NOMO-1 (cell line): ENCODE data around the gene CFD.

ENCODE experiments used
- DNase-seq, 2 experiments: peaks; one replicate each; lab custom pipeline; 2025; ENCODE audit not compliant: unreplicated experiment in 2 of 2; lab: John Stamatoyannopoulos, UW

Gene CFD

DNA sequence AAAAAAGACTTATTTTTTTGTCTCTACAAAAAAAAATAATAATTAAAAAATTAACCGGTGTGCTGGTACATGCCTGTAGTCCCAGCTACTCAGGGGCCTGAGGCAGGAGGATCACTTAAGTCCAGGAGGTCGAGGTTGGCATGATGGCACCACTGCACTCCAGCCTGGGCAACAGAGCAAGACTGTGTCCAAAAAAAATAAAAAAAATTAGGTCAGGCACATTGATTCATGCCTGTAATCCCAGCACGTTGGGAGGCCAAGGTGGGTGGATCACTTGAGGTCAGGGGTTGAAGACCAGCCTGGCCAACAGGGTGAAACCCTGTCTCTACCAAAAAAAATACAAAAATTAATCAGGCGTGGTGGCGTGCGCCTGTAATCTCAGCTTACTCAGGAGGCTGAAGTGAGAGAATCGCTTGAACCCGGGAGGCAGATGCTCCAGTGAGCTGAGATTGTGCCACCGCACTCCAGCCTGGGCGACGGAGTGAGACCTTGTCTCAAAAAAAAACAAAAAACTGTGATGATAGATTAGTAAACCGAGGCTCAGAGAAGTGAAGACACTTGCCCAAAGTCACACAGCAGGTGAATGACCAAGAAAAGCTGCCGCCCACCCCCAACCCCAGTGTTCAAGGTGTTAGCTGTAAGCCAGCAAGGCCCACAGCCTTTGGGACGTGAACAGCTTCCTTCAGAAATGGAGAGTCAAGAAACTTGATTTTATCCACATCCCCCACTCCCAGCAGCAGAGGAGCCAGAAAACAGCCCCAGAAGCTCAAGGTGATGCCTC is 43.2 kb downstream of the CFD start:
- no peak for DNase-seq

DNA sequence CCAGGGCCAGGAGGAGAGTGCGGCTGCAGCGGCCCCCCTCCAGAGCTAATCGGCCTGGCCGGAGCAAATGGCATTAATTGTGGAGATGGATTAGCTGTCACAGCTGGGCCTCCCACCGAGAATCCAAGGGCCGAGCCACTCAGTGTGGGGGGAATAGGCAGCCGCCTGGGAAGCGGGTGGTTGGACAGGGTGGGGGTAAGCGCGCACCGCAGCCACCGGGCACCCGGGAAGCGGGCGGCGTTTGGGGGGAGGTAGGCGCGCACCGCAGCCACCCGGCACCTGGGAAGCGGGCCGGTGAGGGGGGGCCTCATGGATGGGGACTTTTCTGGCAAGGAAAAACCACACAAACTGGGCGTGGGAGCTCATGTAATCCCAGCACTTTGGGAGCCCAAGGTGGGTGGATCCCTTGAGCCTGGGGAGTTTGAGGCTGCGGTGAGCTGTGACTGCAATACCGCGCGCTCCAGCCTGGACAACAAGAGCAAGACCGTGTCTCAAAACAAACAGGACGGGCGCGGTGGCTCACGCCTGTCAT is 43.9 kb downstream of the CFD start:
- DNase-seq = no peak

DNA sequence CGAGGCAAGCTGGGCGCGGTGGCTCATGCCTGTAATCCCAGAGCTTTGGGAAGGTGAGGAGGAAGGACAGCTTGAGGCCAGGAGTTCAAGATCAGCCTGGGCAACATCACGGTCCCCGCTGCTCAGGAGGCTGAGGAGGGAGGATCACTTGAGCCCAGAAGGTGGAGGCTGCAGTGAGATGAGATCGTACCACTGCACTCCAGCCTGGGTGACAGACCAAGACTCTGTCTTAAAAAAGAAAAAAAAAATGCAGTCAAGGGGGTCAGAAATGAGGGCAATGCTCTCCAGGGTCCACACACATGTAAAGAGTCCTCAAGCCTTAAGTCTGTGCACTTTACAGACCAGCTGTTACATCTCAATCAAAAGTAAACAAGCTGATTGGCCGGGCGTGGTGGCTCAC is 45.1 kb downstream of the CFD start:
- no peak for DNase-seq

DNA sequence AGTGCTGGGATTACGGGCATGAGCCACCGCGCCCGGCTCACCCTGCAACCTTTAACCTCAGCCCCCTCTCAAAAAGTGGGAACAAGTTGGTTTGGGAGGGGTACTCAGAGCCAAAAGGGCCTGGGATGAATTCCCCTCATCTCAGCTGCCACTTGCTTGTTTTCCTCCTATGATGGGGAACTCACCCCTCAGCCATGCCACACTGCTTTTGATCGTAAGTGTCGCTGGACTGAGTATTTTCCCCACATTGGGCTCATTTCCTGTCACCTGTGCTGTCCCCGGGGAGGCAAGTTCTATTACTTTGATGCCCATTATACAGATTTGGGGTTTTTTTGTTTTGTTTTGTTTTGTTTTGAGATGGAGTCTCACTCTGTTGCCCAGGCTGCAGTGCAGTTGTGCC is 47.0 kb downstream of the CFD start:
- no peak for DNase-seq

DNA sequence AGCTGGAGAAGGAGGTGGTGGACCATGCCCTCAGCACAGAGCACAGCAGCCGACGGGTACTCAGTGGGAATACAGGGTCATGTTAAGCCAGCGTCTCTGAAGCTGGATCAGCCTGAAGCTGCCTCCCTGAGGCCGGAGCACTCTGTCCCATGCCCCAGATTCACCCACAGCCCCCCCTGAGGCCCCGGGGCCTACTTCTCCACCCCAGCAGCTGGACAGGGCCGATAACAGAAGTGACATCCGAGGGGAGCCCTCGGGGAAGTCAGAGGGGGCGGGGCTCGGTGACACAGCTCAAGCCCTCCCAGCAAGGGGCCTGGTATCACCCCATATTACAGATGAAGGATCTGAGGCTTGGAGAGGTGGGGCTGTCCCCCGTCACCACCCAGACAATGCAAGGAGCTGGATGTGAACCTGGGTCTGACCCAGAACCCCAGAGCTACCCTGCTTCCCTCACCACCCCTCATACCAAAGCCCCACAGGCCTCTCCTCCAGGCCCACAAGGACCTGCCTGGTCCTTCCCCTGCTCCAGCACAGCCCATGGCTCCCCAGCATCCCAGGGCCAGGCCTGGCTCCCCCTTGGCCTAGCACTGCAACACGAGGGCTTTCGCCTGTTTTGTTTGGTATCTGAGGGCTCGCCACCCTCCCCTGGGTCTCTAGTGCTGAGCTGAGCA is 47.9 kb downstream of the CFD start:
- no peak for DNase-seq

DNA sequence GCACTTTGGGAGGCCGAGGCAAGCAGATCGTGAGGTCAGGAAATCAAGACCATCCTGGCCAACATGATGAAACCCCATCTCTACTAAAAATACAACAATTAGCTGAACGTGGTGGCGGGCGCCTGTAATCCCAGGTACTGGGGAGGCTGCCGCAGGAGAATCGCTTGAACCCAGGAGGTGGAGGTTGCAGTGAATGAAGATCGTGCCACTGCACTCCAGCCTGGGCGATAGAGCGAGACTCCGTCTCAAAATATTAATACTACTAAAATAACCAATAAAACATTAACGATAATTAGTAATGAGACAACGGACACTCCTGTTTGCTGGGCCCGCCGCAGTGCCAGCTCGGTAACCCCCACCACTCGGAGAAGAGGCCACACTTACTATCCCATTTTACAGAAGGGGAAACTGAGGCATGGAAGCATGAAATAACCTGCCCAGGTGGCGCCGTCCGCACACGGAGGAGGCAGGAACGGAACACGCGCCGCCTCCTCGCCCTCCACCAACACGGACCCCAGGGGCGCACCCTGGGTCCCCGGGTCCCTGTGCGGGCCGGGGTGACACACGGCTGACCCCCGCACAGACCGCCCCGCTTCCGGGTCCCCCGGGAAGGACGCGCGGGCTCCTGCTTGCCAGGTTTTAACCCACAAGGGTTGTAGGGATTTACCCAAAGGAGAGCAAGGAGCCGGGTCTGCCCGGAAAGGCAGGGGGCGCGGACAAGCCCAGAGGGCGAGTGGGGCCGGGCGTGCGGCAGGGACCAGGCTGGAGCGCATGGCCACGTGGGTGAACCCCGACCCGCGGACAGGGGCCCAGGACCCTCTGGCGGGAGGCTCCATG is 52.0 kb downstream of the CFD start:
- no peak for DNase-seq

DNA sequence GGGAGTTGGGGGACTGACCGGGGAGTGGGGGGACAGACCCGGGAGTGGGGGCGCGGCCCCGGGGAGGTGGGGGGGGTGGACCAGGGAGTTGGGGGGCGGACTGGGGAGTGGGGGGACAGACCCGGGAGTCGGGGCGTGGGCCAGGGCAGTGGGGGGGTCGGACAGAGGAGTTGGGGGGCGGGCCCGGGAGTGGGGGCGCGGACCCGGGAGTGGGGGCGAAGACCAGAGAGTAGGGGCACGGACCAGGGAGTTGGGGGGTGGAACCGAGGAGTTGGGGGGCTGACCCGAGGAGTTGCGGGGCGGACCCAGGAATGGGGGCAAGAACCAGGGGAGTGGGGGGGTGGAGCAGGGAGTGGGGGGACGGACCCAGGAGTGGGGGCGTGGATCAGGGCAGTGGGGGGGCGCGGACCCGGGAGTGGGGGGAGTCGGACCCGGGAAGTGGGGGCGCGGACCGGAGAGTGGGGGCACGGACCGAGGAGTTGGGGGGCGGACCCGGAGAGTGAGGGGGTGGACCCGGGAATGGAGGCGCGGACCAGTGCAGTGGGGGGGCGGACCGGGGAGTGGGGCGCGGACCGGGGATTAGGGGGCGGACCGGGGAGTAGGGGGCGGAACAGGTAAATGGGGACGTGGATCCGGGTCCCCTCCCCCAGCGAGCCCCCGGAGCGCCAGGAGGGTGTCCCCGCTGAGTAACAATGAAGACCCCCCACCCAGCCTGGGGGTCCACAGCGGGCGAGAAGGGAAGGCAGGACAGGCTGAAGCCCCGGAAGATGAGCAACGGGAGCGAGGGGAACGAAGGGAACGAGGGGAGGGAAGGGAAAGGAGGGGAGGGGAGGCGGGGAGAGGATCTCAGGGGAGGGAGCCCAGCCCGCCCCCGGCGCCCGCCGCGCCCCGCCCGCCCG is 53.0 kb downstream of the CFD start:
- no peak for DNase-seq
